ENCODE data around the gene COQ8A.

DNA sequence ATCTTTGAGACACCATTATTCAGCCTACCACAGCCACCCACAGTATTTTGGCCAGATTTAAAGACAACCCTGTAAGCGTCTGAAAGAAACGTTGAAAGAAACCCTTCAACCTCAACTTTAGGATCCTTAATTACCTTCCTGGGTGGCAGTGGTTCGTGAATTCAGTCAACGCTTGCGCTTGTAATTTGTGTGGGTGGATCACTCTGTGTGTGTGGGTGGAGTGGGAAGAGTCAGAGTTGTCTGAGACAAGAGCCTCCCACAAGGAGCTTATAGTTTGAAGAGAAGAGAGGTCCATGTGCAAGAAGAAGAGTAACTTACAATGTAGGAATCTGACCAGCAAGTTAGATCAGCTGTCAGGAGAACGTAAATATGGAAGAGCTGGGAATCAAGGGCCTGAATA is 8.4 kb downstream of the COQ8A start:
- TF ChIP-seq, protein P1, sequence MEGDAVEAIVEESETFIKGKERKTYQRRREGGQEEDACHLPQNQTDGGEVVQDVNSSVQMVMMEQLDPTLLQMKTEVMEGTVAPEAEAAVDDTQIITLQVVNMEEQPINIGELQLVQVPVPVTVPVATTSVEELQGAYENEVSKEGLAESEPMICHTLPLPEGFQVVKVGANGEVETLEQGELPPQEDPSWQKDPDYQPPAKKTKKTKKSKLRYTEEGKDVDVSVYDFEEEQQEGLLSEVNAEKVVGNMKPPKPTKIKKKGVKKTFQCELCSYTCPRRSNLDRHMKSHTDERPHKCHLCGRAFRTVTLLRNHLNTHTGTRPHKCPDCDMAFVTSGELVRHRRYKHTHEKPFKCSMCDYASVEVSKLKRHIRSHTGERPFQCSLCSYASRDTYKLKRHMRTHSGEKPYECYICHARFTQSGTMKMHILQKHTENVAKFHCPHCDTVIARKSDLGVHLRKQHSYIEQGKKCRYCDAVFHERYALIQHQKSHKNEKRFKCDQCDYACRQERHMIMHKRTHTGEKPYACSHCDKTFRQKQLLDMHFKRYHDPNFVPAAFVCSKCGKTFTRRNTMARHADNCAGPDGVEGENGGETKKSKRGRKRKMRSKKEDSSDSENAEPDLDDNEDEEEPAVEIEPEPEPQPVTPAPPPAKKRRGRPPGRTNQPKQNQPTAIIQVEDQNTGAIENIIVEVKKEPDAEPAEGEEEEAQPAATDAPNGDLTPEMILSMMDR (conservative IDR thresholded peaks at IDR 0.05; ENCODE audit: low read depth in 2 of 2), result no peak
- TF ChIP-seq POLR2AphosphoS5 (IDR thresholded peaks at IDR 0.05; ENCODE audit: low read depth) (no peak), CREB1 (CRISPR knock-in tag; IDR thresholded peaks at IDR 0.05; ENCODE audit: low read depth) (no peak), EZH2 (IDR thresholded peaks at IDR 0.05; ENCODE audit: low read depth, unreplicated experiment) (no peak), EZH2phosphoT487 (IDR thresholded peaks at IDR 0.05; ENCODE audit: unreplicated experiment) (no peak)
